Psoas muscle (tissue), 8 donors: ENCODE measurements around the gene NBL1. TPM values are rescaled to one million over a fixed set of nuclear protein-coding genes. Genes with fewer than 3 reads are reported as not detected.

Experiments
- ATAC-seq, 4 donors: fragments of 200-7000 bp; cut with Tn5 transposase; one replicate each; pipeline ENCODE4 v1.9.1; 2020; ENCODE audit warnings: moderate library complexity in 3 of 4, mild to moderate bottlenecking in 2 of 4
- DNase-seq, 2 donors: peaks; one replicate each; pipeline ENCODE4 v3.0.0-alpha.2; 2020
- H3K27ac ChIP-seq: fragments of 200-600 bp; one replicate; pipeline ENCODE4 v1.8.0; 2022
- H3K27me3 ChIP-seq, 3 donors: fragments of 200-600 bp in 1 of 3; one replicate each; pipeline versions ENCODE4 v1.6.1 to v1.8.0; 2013 to 2022; ENCODE audit warnings: low read length in 2 of 3, mild to moderate bottlenecking in 2 of 3, moderate library complexity in 1 of 3; ENCODE audit not compliant: insufficient read depth in 3 of 3
- H3K36me3 ChIP-seq, 2 donors: fragments of 200-600 bp in 1 of 2; one replicate each; pipeline versions ENCODE4 v1.6.1 to v1.8.0; 2013 to 2022; ENCODE audit warnings: low read depth in 1 of 2, mild to moderate bottlenecking in 1 of 2, moderate library complexity in 1 of 2; ENCODE audit not compliant: insufficient read depth in 1 of 2
- H3K4me1 ChIP-seq: fragments of 200-600 bp; one replicate; pipeline ENCODE4 v1.8.0; 2022
- H3K4me3 ChIP-seq: fragments of 200-600 bp; one replicate; pipeline ENCODE4 v1.8.0; 2022; ENCODE audit warnings: mild to moderate bottlenecking
- H3K9me3 ChIP-seq: fragments of 200-600 bp; one replicate; pipeline ENCODE4 v1.8.0; 2022
- CTCF ChIP-seq: fragments of 200-600 bp; IDR thresholded peaks from one replicate; pipeline ENCODE4 v1.8.0; 2022; ENCODE audit warnings: antibody characterized with exemption
- WGBS, 3 donors: extraction: QIAGEN DNeasy Blood & Tissue Kit; methylation state at CpG; one replicate each; pipeline versions ENCODE4 v1.1.6 to v1.1.7; 2013; 5-methylcytosine and 5-hydroxymethylcytosine counted together
- intact Hi-C, 2 donors: fragments of 100-400 bp; cut with DNase I; formaldehyde crosslinking; loops; one replicate each; pipeline versions ENCODE4 v1.11.0 to v1.14.2; 2022
- polyA plus RNA-seq, 3 donors: library from polyadenylated mRNA; stranded (reverse); fragments of 200-250 nt; gene quantifications; one replicate each; pipeline ENCODE4 v1.2.3, GENCODE V29; 2013
- total RNA-seq, 4 donors: library from RNA; stranded (reverse); fragmentation: NEBNext Ultra II Directional in 2 of 4; extraction: Animal tissue kit (Norgen Biotek cat#: 25700) in 2 of 4; gene quantifications; one replicate each; pipeline versions ENCODE4 v1.2.1 to v1.2.4, GENCODE V29; 2021 to 2023
- donor health status: healthy with polysubstance abuse.
- donor health status: DM: no; HTN: no; CAD: no; lungs with moderate emphysema.
- donor health status: Bipolar disorder and iron deficiency.
- donor health status: healthy.
- donor health status: DM: yes; HTN: yes; CAD: no.
- donor health status: DM: no; HTN: no; CAD: no.
- donor health status: DM: no; HTN: no; CAD: no.
- donor health status: DM: yes; HTN: yes; CAD: no.

The NBL1 gene
- total and polyA plus RNA-seq, 7 donors = 11.8 to 22.8 (median 13.0) TPM

- H3K27ac ChIP-seq = no peak overlapping the region
- no peak for TF ChIP-seq CTCF
- intact Hi-C loops = no loop called here
- peaks cover 0 to 18% of the 10 kb centered on the region in 2 donors for H3K36me3 ChIP-seq
- 76 to 85% (median 84%) methylated on average over 7 of the region's 7 CpGs for WGBS, 3 donors
- H3K4me1 ChIP-seq = no peaks in the 10 kb centered on the region
- no peaks in the 10 kb centered on the region for H3K9me3 ChIP-seq
- no peak overlapping the region for H3K4me3 ChIP-seq
- H3K27me3 ChIP-seq = no peaks in the 10 kb centered on the region
- DNase-seq = no peak
- ATAC-seq = no peak
These were observed 30.9 kb upstream of the NBL1 start for GRCh38 chr1:19613171-19613703.

GRCh38 chr1:19615438-19615837 is 28.7 kb upstream of the NBL1 start:
- intact Hi-C loops = no loop called here
- no peak for DNase-seq
- H3K4me3 ChIP-seq = no peak overlapping the region
- H3K4me1 ChIP-seq = no peaks in the 10 kb centered on the region
- no peak for TF ChIP-seq CTCF
- peaks cover 0 to 18% of the 10 kb centered on the region in 2 donors for H3K36me3 ChIP-seq
- no peak for ATAC-seq
- H3K27me3 ChIP-seq = no peaks in the 10 kb centered on the region
- 87 to 90% (median 88%) methylated on average over 6 of the region's 6 CpGs for WGBS, 3 donors
- H3K9me3 ChIP-seq = no peaks in the 10 kb centered on the region
- H3K27ac ChIP-seq = no peak overlapping the region

GRCh38 chr1:19616489-19616888 is 27.6 kb upstream of the NBL1 start:
- intact Hi-C loops = no loop called here
- WGBS, 3 donors = 55 to 67% (median 57%) methylated on average over 2 of the region's 2 CpGs
- Histone ChIP-seq H3K4me3 (no peak overlapping the region), H3K27me3 (no peaks in the 10 kb centered on the region), H3K27ac (no peak overlapping the region), H3K9me3 (no peaks in the 10 kb centered on the region), H3K36me3 (peaks cover 0 to 18% of the 10 kb centered on the region in 2 donors), H3K4me1 (peaks cover 5% of the 10 kb centered on the region)
- ATAC-seq (no peak), DNase-seq (no peak)
- TF ChIP-seq CTCF = no peak

- H3K4me1 ChIP-seq = peaks cover 5% of the 10 kb centered on the region
- peaks cover 0 to 18% of the 10 kb centered on the region in 2 donors for H3K36me3 ChIP-seq
- H3K27me3 ChIP-seq = no peaks in the 10 kb centered on the region
- no peaks in the 10 kb centered on the region for H3K9me3 ChIP-seq
- intact Hi-C loops = no loop called here
- TF ChIP-seq CTCF = no peak
- DNase-seq = no peak
- H3K4me3 ChIP-seq = no peak overlapping the region
- ATAC-seq = no peak
- H3K27ac ChIP-seq = no peak overlapping the region
- 50 to 61% (median 51%) methylated on average over 3 of the region's 3 CpGs for WGBS, 3 donors
These were observed 26.7 kb upstream of the NBL1 start for GRCh38 chr1:19617376-19617775.

- 95 to 98% (median 98%) methylated on average over 3 of the region's 3 CpGs for WGBS, 3 donors
- TF ChIP-seq CTCF = no peak
- H3K36me3 ChIP-seq = peaks cover 0 to 23% of the 10 kb centered on the region in 2 donors
- no peaks in the 10 kb centered on the region for H3K27me3 ChIP-seq
- no peak overlapping the region for H3K4me3 ChIP-seq
- DNase-seq (no peak), ATAC-seq (no peak)
- no peak overlapping the region for H3K27ac ChIP-seq
- intact Hi-C loops = no loop called here
- peaks cover 5% of the 10 kb centered on the region for H3K4me1 ChIP-seq
- H3K9me3 ChIP-seq = no peaks in the 10 kb centered on the region
These were observed 25.7 kb upstream of the NBL1 start for GRCh38 chr1:19618428-19618827.
